GM12878 (cell line): ENCODE data around the gene PCSK9. TPM values are rescaled to one million over a fixed set of nuclear protein-coding genes. Genes with fewer than 3 reads are reported as not detected.

Source experiments
- ATAC-seq: fragments of 200-7000 bp; cut with Tn5 transposase; 3 replicates; pipeline ENCODE4 v1.9.1; 2020; ENCODE audit warnings: mild to moderate bottlenecking, moderate library complexity
- BruUV-seq: library from RNA; stranded (reverse); fragments of 400-500 nt; replicated peaks from 2 replicates; lab custom pipeline; 2021; lab: Mats Ljungman, UMichigan
- CTCF ChIA-PET: fragments of 300-600 bp; sonication (Branson Sonifier 250); formaldehyde crosslinking; extraction: SDS; loops from one replicate; lab custom pipeline; 2021; ENCODE audit warnings: inconsistent platforms; lab: Yijun Ruan, JAX
- POLR2A ChIA-PET: fragments of 350-600 bp; formaldehyde crosslinking; extraction: SDS; loops from one replicate; lab custom pipeline; 2021; ENCODE audit warnings: inconsistent platforms; lab: Charles Lee
- RAD21 ChIA-PET: fragments of 300-600 bp; sonication (Branson Sonifier 250); formaldehyde crosslinking; loops from one replicate; lab custom pipeline; 2023; ENCODE audit warnings: antibody characterized with exemption; ENCODE audit not compliant: unreplicated experiment; lab: Charles Lee
- SMC1A ChIA-PET: fragments of 300-600 bp; sonication (Branson Sonifier 250); formaldehyde crosslinking; loops from one replicate; lab custom pipeline; 2023; ENCODE audit not compliant: unreplicated experiment, uncharacterized antibody; lab: Charles Lee
- DNase-seq: peaks from one replicate; pipeline ENCODE4 v3.0.0-alpha.2; 2011; ENCODE audit warnings: low read depth, low spot score
- FAIRE-seq: peaks from 3 replicates; lab custom pipeline; 2011; peaks lifted over from hg19 to GRCh38; lab: Jason Lieb, UNC
- H2AFZ ChIP-seq: 2 replicates; pipeline ENCODE4 v1.6.0; 2011; ENCODE audit warnings: low read depth, low read length, control low read depth; ENCODE audit not compliant: control insufficient read depth
- H3K27ac ChIP-seq: 2 replicates; pipeline ENCODE4 v1.5.1; 2011; ENCODE audit warnings: control low read depth; ENCODE audit not compliant: control insufficient read depth, insufficient read depth
- H3K27me3 ChIP-seq, 2 experiments: replicated peaks in 1 of 2; 2 replicates each; pipeline versions ENCODE4 v1.6.0 to v1.6.1; 2011; ENCODE audit warnings: low read length in 1 of 2; ENCODE audit not compliant: control insufficient read depth in 2 of 2, insufficient read depth in 2 of 2
- H3K36me3 ChIP-seq, 2 experiments: 2 replicates each; pipeline ENCODE4 v1.5.1; 2011; ENCODE audit warnings: low read length in 1 of 2; ENCODE audit not compliant: control insufficient read depth in 2 of 2, insufficient read depth in 2 of 2
- H3K4me1 ChIP-seq: 2 replicates; pipeline ENCODE4 v1.6.1; 2011; ENCODE audit warnings: mild to moderate bottlenecking, low read length, moderate library complexity, mixed read lengths; ENCODE audit not compliant: control insufficient read depth, insufficient read depth
- H3K4me2 ChIP-seq: 2 replicates; pipeline ENCODE4 v1.6.0; 2011; ENCODE audit warnings: control low read depth; ENCODE audit not compliant: control insufficient read depth, insufficient read depth
- H3K4me3 ChIP-seq: fragments of 200-600 bp; sonication (generic); 2 replicates; pipeline ENCODE4 v1.5.1; 2016
- H3K79me2 ChIP-seq: 2 replicates; pipeline ENCODE4 v1.6.0; 2011; ENCODE audit warnings: low read length; ENCODE audit not compliant: control insufficient read depth, insufficient read depth
- H3K9ac ChIP-seq: 2 replicates; pipeline ENCODE4 v1.8.0; 2011; ENCODE audit warnings: low read length, control low read depth, mixed read lengths; ENCODE audit not compliant: control insufficient read depth, insufficient read depth
- H3K9me3 ChIP-seq: replicated peaks from 3 replicates; pipeline ENCODE4 v1.5.1; 2011; ENCODE audit warnings: mild to moderate bottlenecking, low read length; ENCODE audit not compliant: control insufficient read depth, insufficient read depth
- H4K20me1 ChIP-seq: 2 replicates; pipeline ENCODE4 v1.6.0; 2011; ENCODE audit not compliant: control insufficient read depth, insufficient read depth
- BACH1 ChIP-seq: fragments of 450-650 bp; IDR thresholded peaks from 2 replicates; pipeline ENCODE4 v1.6.1; 2017; ENCODE audit warnings: mild to moderate bottlenecking, borderline replicate concordance
- BRCA1 ChIP-seq: IDR thresholded peaks from 2 replicates; pipeline ENCODE4 v1.6.1; 2011; ENCODE audit warnings: low read depth, low read length, improper control_type of control experiment
- CHD1 ChIP-seq: IDR thresholded peaks from 2 replicates; pipeline ENCODE4 v1.6.1; 2012; ENCODE audit warnings: low read depth, low read length, improper control_type of control experiment
- CREB1 ChIP-seq: IDR thresholded peaks from 2 replicates; pipeline ENCODE4 v1.6.1; 2012; ENCODE audit warnings: low read depth, mild to moderate bottlenecking, inconsistent platforms
- CREM ChIP-seq: IDR thresholded peaks from 2 replicates; pipeline ENCODE4 v1.6.1; 2014; ENCODE audit warnings: antibody characterized with exemption, low read depth
- CTCF ChIP-seq, 3 experiments: IDR thresholded peaks in 2 of 3; conservative IDR thresholded peaks in 1 of 3; 2 replicates each; pipeline ENCODE4 v1.5.1; 2011; ENCODE audit warnings: low read depth in 3 of 3, low read length in 3 of 3, mild to moderate bottlenecking in 3 of 3, control low read depth in 2 of 3, moderate library complexity in 2 of 3, inconsistent platforms in 1 of 3, mixed read lengths in 1 of 3; ENCODE audit not compliant: control insufficient read depth in 2 of 3, insufficient read depth in 1 of 3; ENCODE audit errors: extremely low read depth in 1 of 3
- EGR1 ChIP-seq, 2 experiments: IDR thresholded peaks; 1 replicate in 1 of 2; 2 replicates in 1 of 2; pipeline ENCODE4 v1.6.1; 2011 to 2012; ENCODE audit warnings: low read depth in 2 of 2, low read length in 2 of 2, borderline replicate concordance in 1 of 2, mild to moderate bottlenecking in 1 of 2, moderate library complexity in 1 of 2
- FOS ChIP-seq: IDR thresholded peaks from 3 replicates; pipeline ENCODE4 v1.6.1; 2011; ENCODE audit warnings: borderline replicate concordance; ENCODE audit not compliant: insufficient read length; ENCODE audit errors: extremely low read depth
- GABPA ChIP-seq: IDR thresholded peaks from 2 replicates; pipeline ENCODE4 v1.6.1; 2014; ENCODE audit warnings: antibody characterized with exemption, low read depth, mild to moderate bottlenecking, inconsistent platforms
- HDAC2 ChIP-seq: fragments of 200-600 bp; sonication (generic); IDR thresholded peaks from 2 replicates; pipeline ENCODE4 v1.6.1; 2017
- HDGF ChIP-seq: fragments of 450-650 bp; IDR thresholded peaks from 2 replicates; pipeline ENCODE4 v1.6.1; 2016; ENCODE audit warnings: antibody characterized with exemption
- MEF2A ChIP-seq: IDR thresholded peaks from 2 replicates; pipeline ENCODE4 v1.6.1; 2011; ENCODE audit warnings: low read depth, mild to moderate bottlenecking, low read length, moderate library complexity; ENCODE audit not compliant: insufficient read depth
- MEF2B ChIP-seq: fragments of 450-650 bp; IDR thresholded peaks from 2 replicates; pipeline ENCODE4 v1.6.1; 2018; ENCODE audit warnings: mild to moderate bottlenecking, moderate library complexity; ENCODE audit not compliant: partially characterized antibody, poor library complexity, severe bottlenecking
- MXI1 ChIP-seq: fragments of 150-350 bp; IDR thresholded peaks from 2 replicates; pipeline ENCODE4 v1.6.1; 2011; ENCODE audit warnings: low read depth, mild to moderate bottlenecking, inconsistent platforms, low read length, improper control_type of control experiment
- MYC ChIP-seq: IDR thresholded peaks from 2 replicates; pipeline ENCODE4 v1.6.1; 2011; ENCODE audit warnings: mild to moderate bottlenecking, low read length, moderate library complexity, inconsistent platforms; ENCODE audit not compliant: insufficient read depth, insufficient replicate concordance, insufficient read length, severe bottlenecking
- NR2C1 ChIP-seq: fragments of 450-650 bp; IDR thresholded peaks from 2 replicates; pipeline ENCODE4 v1.6.1; 2017; ENCODE audit warnings: antibody characterized with exemption, mild to moderate bottlenecking, moderate library complexity
- RUNX3 ChIP-seq: IDR thresholded peaks from 2 replicates; pipeline ENCODE4 v1.6.1; 2012; ENCODE audit warnings: low read length, inconsistent platforms
- SMAD1 ChIP-seq: fragments of 450-650 bp; IDR thresholded peaks from 2 replicates; pipeline ENCODE4 v1.6.1; 2018; ENCODE audit warnings: mild to moderate bottlenecking, low read depth; ENCODE audit not compliant: partially characterized antibody
- TCF3 ChIP-seq: IDR thresholded peaks from 2 replicates; pipeline ENCODE4 v1.6.1; 2012; ENCODE audit warnings: low read depth, mild to moderate bottlenecking, low read length, borderline replicate concordance; ENCODE audit not compliant: insufficient read depth
- WGBS: methylation state at CpG from one replicate; pipeline ENCODE4 v1.1.6; 2016; ENCODE audit warnings: low lambda C conversion rate; ENCODE audit not compliant: insufficient replicate concordance, insufficient coverage; ENCODE audit errors: missing lambda C conversion rate; 5-methylcytosine and 5-hydroxymethylcytosine counted together
- in situ Hi-C: fragments of 300-500 bp; cut with MboI; formaldehyde crosslinking; loops from 9 replicates; pipeline ENCODE4 v1.14.3; 2018; ENCODE audit warnings: mixed read lengths
- intact Hi-C: fragments of 100-400 bp; cut with micrococcal nuclease; formaldehyde crosslinking; loops from one replicate; pipeline ENCODE4 v1.14.2; 2022; ENCODE audit not compliant: unreplicated experiment
- polyA plus RNA-seq, 11 experiments: library from polyadenylated mRNA; depleted of rRNA in 4 of 11; unstranded in 6 of 11; stranded (reverse) in 5 of 11; fragments of >200 nt; fragmentation: Nextera tagmentation in 4 of 11; fragmentation: Illumina TruSeq in 1 of 11; extraction: Ambion mirVana in 4 of 11; extraction: Trizol in 1 of 11; gene quantifications; 1 replicate in 1 of 11; 2 replicates in 10 of 11; pipeline versions ENCODE4 v1.2.1 to v1.2.3, GENCODE V29; 2011 to 2016; ENCODE audit warnings: inconsistent platforms in 2 of 11, missing spikeins in 2 of 11, low read depth in 1 of 11
- total RNA-seq, 4 experiments: library from RNA; depleted of rRNA in 3 of 4; stranded (reverse); fragments of >200 nt in 3 of 4; fragmentation: Illumina TruSeq in 1 of 4; extraction: Trizol in 1 of 4; gene quantifications; 2 replicates each; pipeline versions ENCODE4 v1.2.1 to v1.2.3, GENCODE V29; 2013 to 2021

PCSK9 gene
- total and polyA plus RNA-seq, 10 of the 15 experiments (the other 5 are each of a cell fraction or from before 2014, with no cell fraction given) = 0.03 to 0.15 TPM; not detected in 8

GRCh38 chr1:54991939-54992338 lies 47.4 kb upstream of the PCSK9 start (continued):
- no peak for TF ChIP-seq HDAC2
- TF ChIP-seq FOS = no peak
- no peak for TF ChIP-seq SMAD1
- TF ChIP-seq, all 136 proteins: peak for 0

- 72% methylated on average over 6 of the region's 6 CpGs for WGBS
- Histone ChIP-seq H3K79me2 (no peaks in the 10 kb centered on the region), H3K9me3 (no peaks in the 10 kb centered on the region), H2AFZ (no peak overlapping the region), H3K27ac (no peak overlapping the region), H3K9ac (no peak overlapping the region), H3K4me2 (no peak overlapping the region), H3K4me1 (peaks cover 3% of the 10 kb centered on the region; the same call in 1 of the 2 replicates), H3K27me3 (peaks cover 2% of the 10 kb centered on the region in 2 experiments), H3K36me3 (no peaks in the 10 kb centered on the region)
- BruUV-seq = no TSS peak
- ATAC-seq (no peak), DNase-seq (no peak), FAIRE-seq (no peak)
- RAD21 ChIA-PET = interaction anchor here (0.9 to 1.4 kb wide), 3 partner anchors 42 to 47 kb away, joined by 3 to 6 read pairs (median 3); no protein-coding TSS in a partner anchor
- CTCF ChIA-PET = interaction anchor here (19.5 kb wide), 1 partner anchor 45 kb away, joined by 436 read pairs; no protein-coding TSS in a partner anchor
- in situ Hi-C loops = no loop called here
- TF ChIP-seq BACH1 (no peak), CREB1 (no peak), FOS (no peak), MXI1 (no peak), EGR1 (IDR thresholded peaks at IDR 0.05; ENCODE audit: borderline replicate concordance in 1 of 2, low read depth in 2 of 2, low read length in 2 of 2) (no peak), MYC (no peak), BRCA1 (no peak), TCF3 (no peak), CHD1 (no peak), CREM (no peak), CTCF (IDR thresholded peaks at IDR 0.05 in 2 of 3, conservative IDR thresholded peaks at IDR 0.05 in 1 of 3; ENCODE audit: control insufficient read depth in 2 of 3, extremely low read depth in 1 of 3, insufficient read depth in 1 of 3, low read depth in 3 of 3, low read length in 3 of 3) (no peak), MEF2A (no peak), HDGF (no peak), MEF2B (no peak), NR2C1 (no peak), RUNX3 (no peak), GABPA (no peak)
- TF ChIP-seq, all 136 proteins: peak for 0
- SMC1A ChIA-PET = interaction anchor here (1.0 to 2.7 kb wide), 5 partner anchors 27 to 48 kb away, joined by 3 to 12 read pairs (median 3); no protein-coding TSS in a partner anchor
- no peaks in the 10 kb centered on the region; the same call in 1 of the 2 replicates for H4K20me1 ChIP-seq
- POLR2A ChIA-PET = no interaction called here
- no peak overlapping the region for H3K4me3 ChIP-seq
- intact Hi-C loops = no loop called here
Observed at GRCh38 chr1:54993140-54993539, 46.2 kb upstream of the PCSK9 start.
